GM12878 (cell line): ENCODE measurements around the gene CHMP6. TPM values are rescaled to one million over a fixed set of nuclear protein-coding genes. Genes with fewer than 3 reads are reported as not detected.

ENCODE experiments used
- BCLAF1 ChIP-seq: fragments of 450-650 bp; IDR thresholded peaks from 2 replicates; pipeline ENCODE4 v1.6.1; 2017; ENCODE audit warnings: antibody characterized with exemption, mild to moderate bottlenecking, moderate library complexity
- CHD1 ChIP-seq: IDR thresholded peaks from 2 replicates; pipeline ENCODE4 v1.6.1; 2012; ENCODE audit warnings: low read depth, low read length, improper control_type of control experiment
- CREB1 ChIP-seq: IDR thresholded peaks from 2 replicates; pipeline ENCODE4 v1.6.1; 2012; ENCODE audit warnings: low read depth, mild to moderate bottlenecking, inconsistent platforms
- CREM ChIP-seq: IDR thresholded peaks from 2 replicates; pipeline ENCODE4 v1.6.1; 2014; ENCODE audit warnings: antibody characterized with exemption, low read depth
- CUX1 ChIP-seq: IDR thresholded peaks from 2 replicates; pipeline ENCODE4 v1.6.1; 2012; ENCODE audit warnings: improper control_type of control experiment, low read depth, low read length; ENCODE audit not compliant: insufficient replicate concordance
- HDAC2 ChIP-seq: fragments of 200-600 bp; sonication (generic); IDR thresholded peaks from 2 replicates; pipeline ENCODE4 v1.6.1; 2017
- HDGF ChIP-seq: fragments of 450-650 bp; IDR thresholded peaks from 2 replicates; pipeline ENCODE4 v1.6.1; 2016; ENCODE audit warnings: antibody characterized with exemption
- IKZF2 ChIP-seq, 2 experiments: fragments of 450-650 bp; IDR thresholded peaks; 2 replicates each; pipeline ENCODE4 v1.6.1; 2017; ENCODE audit warnings: mild to moderate bottlenecking in 2 of 2, moderate library complexity in 2 of 2
- MYB ChIP-seq: fragments of 150-350 bp; IDR thresholded peaks from 2 replicates; pipeline ENCODE4 v1.6.1; 2014; ENCODE audit warnings: mild to moderate bottlenecking, low read depth, low read length, borderline replicate concordance
- MYC ChIP-seq: IDR thresholded peaks from 2 replicates; pipeline ENCODE4 v1.6.1; 2011; ENCODE audit warnings: mild to moderate bottlenecking, low read length, moderate library complexity, inconsistent platforms; ENCODE audit not compliant: insufficient read depth, insufficient replicate concordance, insufficient read length, severe bottlenecking
- NFXL1 ChIP-seq: fragments of 450-650 bp; IDR thresholded peaks from 2 replicates; pipeline ENCODE4 v1.6.1; 2017; ENCODE audit warnings: antibody characterized with exemption, mild to moderate bottlenecking, borderline replicate concordance
- NFYB ChIP-seq: IDR thresholded peaks from 2 replicates; pipeline ENCODE4 v1.6.1; 2011; ENCODE audit warnings: low read depth, mild to moderate bottlenecking, low read length, improper control_type of control experiment, moderate library complexity; ENCODE audit not compliant: insufficient read depth
- POLR2A ChIP-seq: IDR thresholded peaks from 2 replicates; pipeline ENCODE4 v1.6.1; 2011; ENCODE audit warnings: low read depth, mild to moderate bottlenecking, low read length
- POU2F2 ChIP-seq: IDR thresholded peaks from 3 replicates; pipeline ENCODE4 v1.6.1; 2011; ENCODE audit warnings: low read depth, mild to moderate bottlenecking, low read length, borderline replicate concordance
- RAD51 ChIP-seq: fragments of 450-650 bp; IDR thresholded peaks from 2 replicates; pipeline ENCODE4 v1.6.1; 2016; ENCODE audit warnings: moderate library complexity, mild to moderate bottlenecking, inconsistent platforms
- SMAD1 ChIP-seq: fragments of 450-650 bp; IDR thresholded peaks from 2 replicates; pipeline ENCODE4 v1.6.1; 2018; ENCODE audit warnings: mild to moderate bottlenecking, low read depth; ENCODE audit not compliant: partially characterized antibody
- SMC3 ChIP-seq: IDR thresholded peaks from 2 replicates; pipeline ENCODE4 v1.6.1; 2011; ENCODE audit warnings: low read length, improper control_type of control experiment, borderline replicate concordance
- SPI1 ChIP-seq: IDR thresholded peaks from 2 replicates; pipeline ENCODE4 v1.6.1; 2011; ENCODE audit warnings: low read depth, mild to moderate bottlenecking, low read length, moderate library complexity, borderline replicate concordance; ENCODE audit not compliant: insufficient read depth
- SUZ12 ChIP-seq: fragments of 200-600 bp; sonication (generic); IDR thresholded peaks from one replicate; pipeline ENCODE4 v1.6.1; 2018; ENCODE audit warnings: antibody characterized with exemption, mild to moderate bottlenecking; ENCODE audit not compliant: unreplicated experiment
- TCF7 ChIP-seq: IDR thresholded peaks from 2 replicates; pipeline ENCODE4 v1.6.1; 2014; ENCODE audit warnings: antibody characterized with exemption, borderline replicate concordance
- ZNF622 ChIP-seq: fragments of 450-650 bp; IDR thresholded peaks from 2 replicates; pipeline ENCODE4 v1.6.1; 2017; ENCODE audit warnings: mild to moderate bottlenecking, inconsistent platforms
- ZZZ3 ChIP-seq: IDR thresholded peaks from 2 replicates; pipeline ENCODE4 v1.6.1; 2011; ENCODE audit warnings: low read depth; ENCODE audit not compliant: control insufficient read depth, insufficient read length
- polyA plus RNA-seq, 11 experiments: library from polyadenylated mRNA; depleted of rRNA in 4 of 11; unstranded in 6 of 11; stranded (reverse) in 5 of 11; fragments of >200 nt; fragmentation: Nextera tagmentation in 4 of 11; fragmentation: Illumina TruSeq in 1 of 11; extraction: Ambion mirVana in 4 of 11; extraction: Trizol in 1 of 11; gene quantifications; 1 replicate in 1 of 11; 2 replicates in 10 of 11; pipeline versions ENCODE4 v1.2.1 to v1.2.3, GENCODE V29; 2011 to 2016; ENCODE audit warnings: inconsistent platforms in 2 of 11, missing spikeins in 2 of 11, low read depth in 1 of 11
- total RNA-seq, 4 experiments: library from RNA; depleted of rRNA in 3 of 4; stranded (reverse); fragments of >200 nt in 3 of 4; fragmentation: Illumina TruSeq in 1 of 4; extraction: Trizol in 1 of 4; gene quantifications; 2 replicates each; pipeline versions ENCODE4 v1.2.1 to v1.2.3, GENCODE V29; 2013 to 2021
- TF ChIP-seq, protein P1 (sequence below): fragments of 450-650 bp; IDR thresholded peaks from 2 replicates; pipeline ENCODE4 v1.6.1; 2014; ENCODE audit warnings: mild to moderate bottlenecking

The CHMP6 gene
- total and polyA plus RNA-seq, 10 of the 15 experiments (the other 5 are each of a cell fraction or from before 2014, with no cell fraction given) = 0.21 to 37.9 (median 14.7) TPM

- TF ChIP-seq ZNF622 (no peak), POU2F2 (peak; percentile 50; the same call in 1 of the 3 replicates), IKZF2 (IDR thresholded peaks at IDR 0.05) (no peak), CREM (no peak), SUZ12 (no peak), CREB1 (no peak), NFYB (peak; percentile 73; the same call in 1 of the 2 replicates), HDAC2 (no peak), CHD1 (no peak), MYC (no peak), HDGF (no peak), RAD51 (no peak), NFXL1 (no peak), SPI1 (no peak), SMAD1 (no peak), BCLAF1 (no peak), TCF7 (no peak), ZZZ3 (no peak), POLR2A (peak; percentile 95), SMC3 (no peak), CUX1 (no peak), MYB (no peak)
- TF ChIP-seq, protein P1, sequence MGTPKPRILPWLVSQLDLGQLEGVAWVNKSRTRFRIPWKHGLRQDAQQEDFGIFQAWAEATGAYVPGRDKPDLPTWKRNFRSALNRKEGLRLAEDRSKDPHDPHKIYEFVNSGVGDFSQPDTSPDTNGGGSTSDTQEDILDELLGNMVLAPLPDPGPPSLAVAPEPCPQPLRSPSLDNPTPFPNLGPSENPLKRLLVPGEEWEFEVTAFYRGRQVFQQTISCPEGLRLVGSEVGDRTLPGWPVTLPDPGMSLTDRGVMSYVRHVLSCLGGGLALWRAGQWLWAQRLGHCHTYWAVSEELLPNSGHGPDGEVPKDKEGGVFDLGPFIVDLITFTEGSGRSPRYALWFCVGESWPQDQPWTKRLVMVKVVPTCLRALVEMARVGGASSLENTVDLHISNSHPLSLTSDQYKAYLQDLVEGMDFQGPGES = no peak
These were observed 43.3 kb downstream of the CHMP6 start, which contains the start of gene BAIAP2 (continued) for GRCh38 chr17:81034779-81035520.
